Immature natural killer cell (primary cell): Measurements from ENCODE around the gene ZNF222. TPM values are rescaled to one million over a fixed set of nuclear protein-coding genes. Genes with fewer than 3 reads are reported as not detected.

Experiments
- DNase-seq, 3 donors: peaks; one replicate each; pipeline ENCODE4 v3.0.0; 2022; ENCODE audit warnings: mixed read lengths in 1 of 3
- H3K27ac Mint-ChIP-seq, 6 donors: one replicate each; pipeline ENCODE4 v1.8.0; 2020; ENCODE audit warnings: mixed read lengths in 6 of 6, mild to moderate bottlenecking in 5 of 6, inconsistent platforms in 4 of 6, moderate library complexity in 3 of 6
- H3K27me3 Mint-ChIP-seq, 3 donors: one replicate each; pipeline ENCODE4 v1.8.0; 2020 to 2021; ENCODE audit warnings: low read depth in 3 of 3, mild to moderate bottlenecking in 3 of 3, mixed read lengths in 3 of 3, moderate library complexity in 3 of 3, inconsistent platforms in 1 of 3
- H3K36me3 Mint-ChIP-seq, 3 donors: one replicate each; pipeline ENCODE4 v1.8.0; 2020; ENCODE audit warnings: mixed read lengths in 3 of 3, inconsistent platforms in 2 of 3, mild to moderate bottlenecking in 2 of 3
- H3K4me1 Mint-ChIP-seq, 2 donors: one replicate each; pipeline ENCODE4 v1.8.0; 2020; ENCODE audit warnings: inconsistent platforms in 2 of 2, mild to moderate bottlenecking in 2 of 2, mixed read lengths in 2 of 2, moderate library complexity in 1 of 2
- H3K4me3 Mint-ChIP-seq, 5 donors: one replicate each; pipeline ENCODE4 v1.8.0; 2020; ENCODE audit warnings: mild to moderate bottlenecking in 5 of 5, mixed read lengths in 5 of 5, inconsistent platforms in 3 of 5, moderate library complexity in 3 of 5
- H3K9me3 Mint-ChIP-seq, 6 donors: one replicate each; pipeline ENCODE4 v1.8.0; 2020; ENCODE audit warnings: mild to moderate bottlenecking in 6 of 6, mixed read lengths in 6 of 6, inconsistent platforms in 4 of 6, moderate library complexity in 3 of 6
- polyA plus RNA-seq, 3 donors: library from polyadenylated mRNA; unstranded; fragments of 300-500 nt; fragmentation: Illumina TruSeq; gene quantifications; one replicate each; pipeline ENCODE4 v1.2.3, GENCODE V29; 2021

ZNF222 gene
- polyA plus RNA-seq, 3 donors from 2014 or later, result 2.3 to 3.4 TPM; not detected in 1

- DNase-seq, result peak; percentile 81 to 85 (median 83)
- peak within 1 kb of the TSS; percentile 89 to 96 (median 95) for H3K4me3 Mint-ChIP-seq
- peaks cover 0 to 8% (median 4%) of the 10 kb centered on the region in 3 donors for H3K27me3 Mint-ChIP-seq
- H3K27ac Mint-ChIP-seq, result peak within 1 kb of the TSS; percentile 81 to 90 (median 86)
- peaks cover 25 to 26% of the 10 kb centered on the region in 2 donors for H3K4me1 Mint-ChIP-seq
- peaks cover 14 to 35% (median 23%) of the 10 kb centered on the region in 6 donors for H3K9me3 Mint-ChIP-seq
- H3K36me3 Mint-ChIP-seq, result peaks cover 14 to 19% (median 17%) of the 10 kb centered on the region in 3 donors
Measured at GRCh38 chr19:44071824-44072542, 46.8 kb downstream of the ZNF222 start, which contains the start of gene ZNF284. ZNF284 (plus strand) TSS chr19:44072159; CDS start chr19:44076390, 4,231 bp downstream.

- Mint-ChIP-seq H3K36me3 (peaks cover 10 to 20% (median 18%) of the 10 kb centered on the region in 3 donors), H3K27ac (peak overlapping the region in 5 of 6 donors; percentile 82 to 90 (median 89)), H3K4me3 (peak overlapping the region; percentile 89 to 96 (median 95)), H3K9me3 (peaks cover 11 to 27% (median 17%) of the 10 kb centered on the region in 6 donors), H3K4me1 (peaks cover 25 to 26% of the 10 kb centered on the region in 2 donors), H3K27me3 (peaks cover 0 to 9% (median 2%) of the 10 kb centered on the region in 3 donors)
- peak in 1 of 3 donors; percentile 3 for DNase-seq
Measured at GRCh38 chr19:44072543-44073401, 47.6 kb downstream of the ZNF222 start.

GRCh38 chr19:44076325-44076724, 51.1 kb downstream of the ZNF222 start:
- peaks cover 0 to 24% (median 23%) of the 10 kb centered on the region in 3 donors for H3K36me3 Mint-ChIP-seq
- peaks cover 0 to 5% (median 3%) of the 10 kb centered on the region in 6 donors for H3K9me3 Mint-ChIP-seq
- peaks cover 19 to 20% of the 10 kb centered on the region in 2 donors for H3K4me1 Mint-ChIP-seq
- no peak for DNase-seq
- no peak overlapping the region for H3K27ac Mint-ChIP-seq
- H3K27me3 Mint-ChIP-seq, result peaks cover 0 to 5% (median 0%) of the 10 kb centered on the region in 3 donors
- H3K4me3 Mint-ChIP-seq, result no peak overlapping the region

Other genes starting within 250 kb of the ZNF222 start
- gene KCNN4, start 244.4 kb upstream of the ZNF222 start, polyA plus RNA-seq, result under 1 TPM in 2 of 3 donors, not detected in 1; 0.19 to 0.27 TPM
- gene LYPD5, start 222.9 kb upstream of the ZNF222 start, polyA plus RNA-seq, result 1 to 10 TPM in 1 of 3 donors, not detected in 2; 3.4 TPM
- gene ZNF283, start 198.1 kb upstream of the ZNF222 start, polyA plus RNA-seq, result 1 to 10 TPM in 2 of 3 donors, not detected in 1; 1.7 to 3.2 TPM
- 1 to 10 TPM; 1.6 to 5.5 (median 2.3) TPM for gene ZNF404, start 141.4 kb upstream of the ZNF222 start, polyA plus RNA-seq
- 10 to 100 TPM in 1 of 3 donors, 1 to 10 TPM in 2; 6.5 to 15.9 (median 7.7) TPM for gene ZNF45, start 90.1 kb upstream of the ZNF222 start, polyA plus RNA-seq
- gene ZNF221, start 74.2 kb upstream of the ZNF222 start, polyA plus RNA-seq, result 1 to 10 TPM in 1 of 3 donors, under 1 TPM in 1, not detected in 1; 0.67 to 3.0 TPM
- 1 to 10 TPM; 2.1 to 3.0 (median 2.6) TPM for gene ZNF155, start 41.2 kb upstream of the ZNF222 start, polyA plus RNA-seq
- gene ZNF230, start 22.4 kb upstream of the ZNF222 start, polyA plus RNA-seq, result 1 to 10 TPM; 1.7 to 2.8 (median 2.5) TPM
- 1 to 10 TPM; 1.7 to 2.5 (median 2.3) TPM for gene ZNF223, start 26.7 kb downstream of the ZNF222 start, polyA plus RNA-seq
- gene ZNF284, start 46.8 kb downstream of the ZNF222 start, polyA plus RNA-seq, result under 1 TPM; 0.24 to 0.99 (median 0.84) TPM
- 10 to 100 TPM in 1 of 3 donors, 1 to 10 TPM in 2; 5.8 to 11.6 (median 7.2) TPM for gene ZNF224, start 69.0 kb downstream of the ZNF222 start, polyA plus RNA-seq
- gene ZNF225, start 88.0 kb downstream of the ZNF222 start, polyA plus RNA-seq, result 1 to 10 TPM; 1.2 to 4.8 (median 2.4) TPM
- gene ZNF234, start 116.2 kb downstream of the ZNF222 start, polyA plus RNA-seq, result 1 to 10 TPM; 2.7 to 7.4 (median 6.1) TPM
- gene ZNF226, start 139.7 kb downstream of the ZNF222 start, polyA plus RNA-seq, result 10 to 100 TPM; 23.1 to 41.4 (median 24.3) TPM
- gene ZNF227, start 187.2 kb downstream of the ZNF222 start, polyA plus RNA-seq, result 10 to 100 TPM in 2 of 3 donors, 1 to 10 TPM in 1; 6.5 to 15.4 (median 12.8) TPM
- under 1 TPM in 1 of 3 donors, not detected in 2; 0.48 TPM for gene ZNF233, start 234.5 kb downstream of the ZNF222 start, polyA plus RNA-seq